ENCODE measurements around the gene ADIPOR2.

- TF ChIP-seq EZH2 (IDR thresholded peaks at IDR 0.05; ENCODE audit: borderline replicate concordance, low read depth, low read length, severe bottlenecking) (no peak), CTCF (IDR thresholded peaks at IDR 0.05; ENCODE audit: borderline replicate concordance, extremely low read depth, low read length, poor library complexity, severe bottlenecking) (no peak)
These were observed 25.5 kb downstream of the ADIPOR2 start for GRCh38 chr12:1716215-1716862.

Measured in DND-41 (cell line).